ENCODE measurements around the gene SNRNP200. TPM values are rescaled to one million over a fixed set of nuclear protein-coding genes. Genes with fewer than 3 reads are reported as not detected.

SNRNP200 gene
- total RNA-seq, 2 experiments from 2014 or later: 79.3 to 216 TPM

DNA sequence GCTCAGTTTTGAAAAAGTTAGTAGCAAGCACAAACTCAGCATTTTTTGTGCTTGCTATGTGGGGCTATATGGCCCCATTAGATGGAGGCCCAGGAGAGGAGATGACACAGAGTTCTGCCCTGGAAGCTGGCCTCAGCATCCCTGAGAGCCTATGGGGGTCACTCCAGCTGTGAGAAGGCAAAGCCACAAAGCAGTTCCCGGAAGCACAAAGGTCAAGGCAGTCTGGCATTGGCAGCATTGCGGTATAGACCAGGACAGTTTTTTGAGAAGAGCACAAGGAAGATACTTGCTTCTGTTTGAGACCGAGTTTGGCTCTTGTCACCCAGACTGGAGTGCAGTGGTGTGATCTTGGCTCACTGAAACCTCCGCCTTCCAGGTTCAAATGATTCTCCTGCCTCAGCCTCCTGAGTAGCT is 12.2 kb upstream of the SNRNP200 start:
- no peaks in the 10 kb centered on the region for H3K79me2 ChIP-seq (ENCODE audit: insufficient read depth, low read depth, low read length)
- no peak overlapping the region for H3K4me3 ChIP-seq (ENCODE audit: low read depth, low read length, poor library complexity, severe bottlenecking)
- no peak overlapping the region for H3K4me2 ChIP-seq (ENCODE audit: low read length)
- no peaks in the 10 kb centered on the region for H3K9me3 ChIP-seq (ENCODE audit: low read length)
- ChIA-PET CTCF (ENCODE audit: unreplicated experiment) (no interaction called here), POLR2A (interaction anchor here (0.6 kb wide), 2 partner anchors 10 to 48 kb away, joined by 3 read pairs; no protein-coding TSS in a partner anchor)
- peaks cover 48% of the 10 kb centered on the region for H3K4me1 ChIP-seq (ENCODE audit: insufficient read depth, low read length, poor library complexity, severe bottlenecking)
- DNase-seq (ENCODE audit: low spot score): no peak
- BruUV-seq (replicated peaks): no TSS peak
- no peak overlapping the region for H3K27ac ChIP-seq (ENCODE audit: low read depth, low read length, poor library complexity, severe bottlenecking)
- no peak overlapping the region for H2AFZ ChIP-seq (ENCODE audit: low read length)
- no peaks in the 10 kb centered on the region for H3K36me3 ChIP-seq (ENCODE audit: insufficient read depth, low read length)
- no peaks in the 10 kb centered on the region for H3K9me2 ChIP-seq (ENCODE audit: insufficient read depth, low read length)
- no peak for TF ChIP-seq EZH2phosphoT487 (IDR thresholded peaks at IDR 0.05; ENCODE audit: borderline replicate concordance, low read depth, low read length)
- TF ChIP-seq, protein P1, sequence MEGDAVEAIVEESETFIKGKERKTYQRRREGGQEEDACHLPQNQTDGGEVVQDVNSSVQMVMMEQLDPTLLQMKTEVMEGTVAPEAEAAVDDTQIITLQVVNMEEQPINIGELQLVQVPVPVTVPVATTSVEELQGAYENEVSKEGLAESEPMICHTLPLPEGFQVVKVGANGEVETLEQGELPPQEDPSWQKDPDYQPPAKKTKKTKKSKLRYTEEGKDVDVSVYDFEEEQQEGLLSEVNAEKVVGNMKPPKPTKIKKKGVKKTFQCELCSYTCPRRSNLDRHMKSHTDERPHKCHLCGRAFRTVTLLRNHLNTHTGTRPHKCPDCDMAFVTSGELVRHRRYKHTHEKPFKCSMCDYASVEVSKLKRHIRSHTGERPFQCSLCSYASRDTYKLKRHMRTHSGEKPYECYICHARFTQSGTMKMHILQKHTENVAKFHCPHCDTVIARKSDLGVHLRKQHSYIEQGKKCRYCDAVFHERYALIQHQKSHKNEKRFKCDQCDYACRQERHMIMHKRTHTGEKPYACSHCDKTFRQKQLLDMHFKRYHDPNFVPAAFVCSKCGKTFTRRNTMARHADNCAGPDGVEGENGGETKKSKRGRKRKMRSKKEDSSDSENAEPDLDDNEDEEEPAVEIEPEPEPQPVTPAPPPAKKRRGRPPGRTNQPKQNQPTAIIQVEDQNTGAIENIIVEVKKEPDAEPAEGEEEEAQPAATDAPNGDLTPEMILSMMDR (conservative IDR thresholded peaks at IDR 0.05; ENCODE audit: low read length): no peak
- intact Hi-C loops (cut with micrococcal nuclease; ENCODE audit: unreplicated experiment): no loop called here
- H4K20me1 ChIP-seq (ENCODE audit: insufficient read depth, low read length): no peaks in the 10 kb centered on the region

DNA sequence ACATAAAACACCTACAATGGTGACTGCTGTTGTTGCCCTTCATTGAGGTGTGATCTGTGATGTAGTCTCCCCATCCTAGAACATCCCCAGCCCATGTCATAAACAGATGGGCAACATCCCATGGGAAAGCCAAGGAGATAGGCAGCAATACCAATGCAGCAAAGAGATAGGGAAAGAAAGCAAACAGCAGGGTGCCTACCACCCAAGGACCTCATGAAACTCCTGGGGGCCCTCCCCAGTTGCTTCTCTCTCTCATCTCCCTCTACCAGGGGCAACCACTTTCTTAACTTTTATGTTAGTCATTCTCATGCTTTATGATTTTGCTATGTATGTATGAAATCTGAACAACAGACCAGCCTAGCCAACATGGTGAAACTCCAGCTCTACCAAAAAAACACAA is 11.7 kb upstream of the SNRNP200 start:
- Histone ChIP-seq H4K20me1 (ENCODE audit: insufficient read depth, low read length) (no peaks in the 10 kb centered on the region), H2AFZ (ENCODE audit: low read length) (no peak overlapping the region), H3K36me3 (ENCODE audit: insufficient read depth, low read length) (no peaks in the 10 kb centered on the region), H3K4me1 (ENCODE audit: insufficient read depth, low read length, poor library complexity, severe bottlenecking) (peaks cover 42% of the 10 kb centered on the region), H3K27ac (ENCODE audit: low read depth, low read length, poor library complexity, severe bottlenecking) (no peak overlapping the region), H3K9me2 (ENCODE audit: insufficient read depth, low read length) (no peaks in the 10 kb centered on the region), H3K79me2 (ENCODE audit: insufficient read depth, low read depth, low read length) (no peaks in the 10 kb centered on the region), H3K9me3 (ENCODE audit: low read length) (no peaks in the 10 kb centered on the region), H3K4me3 (ENCODE audit: low read depth, low read length, poor library complexity, severe bottlenecking) (no peak overlapping the region), H3K4me2 (ENCODE audit: low read length) (no peak overlapping the region)
- TF ChIP-seq, protein P1 (conservative IDR thresholded peaks at IDR 0.05; ENCODE audit: low read length): no peak
- no peak for TF ChIP-seq EZH2phosphoT487 (IDR thresholded peaks at IDR 0.05; ENCODE audit: borderline replicate concordance, low read depth, low read length)
- intact Hi-C loops (cut with micrococcal nuclease; ENCODE audit: unreplicated experiment): no loop called here
- BruUV-seq (replicated peaks): no TSS peak
- ChIA-PET CTCF (ENCODE audit: unreplicated experiment) (no interaction called here), POLR2A (interaction anchor here (0.6 kb wide), 1 partner anchor 47 kb away, joined by 3 read pairs; no protein-coding TSS in a partner anchor)
- DNase-seq (ENCODE audit: low spot score): no peak

DNA sequence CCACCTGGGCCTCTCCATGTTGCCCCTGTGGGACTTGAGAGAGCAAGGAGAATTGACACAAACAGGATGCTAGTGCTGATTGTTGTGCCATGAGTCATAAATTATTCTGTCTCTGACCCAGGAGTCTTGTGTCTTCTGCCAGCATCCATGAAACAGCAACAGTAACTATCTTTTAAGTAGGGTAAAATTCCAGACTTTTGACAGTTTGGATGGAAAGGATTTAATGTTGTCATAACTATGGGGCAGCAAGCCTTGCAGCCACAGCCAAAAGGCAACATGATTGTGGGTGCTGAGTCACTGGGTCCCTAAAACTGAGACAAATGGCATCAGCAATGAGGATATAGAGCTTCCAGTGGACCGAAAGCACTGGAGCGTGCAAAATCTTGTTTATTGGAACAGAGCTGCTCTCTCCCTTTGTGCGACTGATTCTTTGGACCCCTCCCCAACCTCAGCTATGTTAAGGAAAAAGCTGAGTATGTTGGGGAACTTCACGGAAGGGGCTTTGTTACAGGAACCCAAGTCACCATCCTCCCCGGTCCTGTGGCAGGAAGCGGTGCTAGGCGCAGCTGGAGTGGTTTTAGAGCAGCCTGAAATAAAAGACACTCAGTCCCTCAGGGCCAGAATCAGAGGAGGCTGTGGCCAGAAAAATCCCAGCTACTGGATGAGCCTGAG is 10.2 kb upstream of the SNRNP200 start:
- H3K36me3 ChIP-seq (ENCODE audit: insufficient read depth, low read length): no peaks in the 10 kb centered on the region
- intact Hi-C loops (cut with micrococcal nuclease; ENCODE audit: unreplicated experiment): no loop called here
- ChIA-PET POLR2A (interaction anchor here (1.6 kb wide), 1 partner anchor 26 kb away, joined by 6 read pairs; no protein-coding TSS in a partner anchor), CTCF (ENCODE audit: unreplicated experiment) (interaction anchor here (0.6 kb wide), 1 partner anchor 9 kb away, joined by 3 read pairs; the partner anchor contains the start of gene ITPRIPL1)
- DNase-seq (ENCODE audit: low spot score): peak; percentile 43
- peak overlapping the region; percentile 61; the same call in 1 of the 2 replicates for H2AFZ ChIP-seq (ENCODE audit: low read length)
- peak overlapping the region; percentile 58 for H3K4me2 ChIP-seq (ENCODE audit: low read length)
- no peaks in the 10 kb centered on the region for H3K9me3 ChIP-seq (ENCODE audit: low read length)
- H3K79me2 ChIP-seq (ENCODE audit: insufficient read depth, low read depth, low read length): no peaks in the 10 kb centered on the region
- BruUV-seq (replicated peaks): no TSS peak
- no peaks in the 10 kb centered on the region for H3K9me2 ChIP-seq (ENCODE audit: insufficient read depth, low read length)
- peaks cover 35% of the 10 kb centered on the region for H3K4me1 ChIP-seq (ENCODE audit: insufficient read depth, low read length, poor library complexity, severe bottlenecking)
- TF ChIP-seq, protein P1 (conservative IDR thresholded peaks at IDR 0.05; ENCODE audit: low read length): no peak
- TF ChIP-seq EZH2phosphoT487 (IDR thresholded peaks at IDR 0.05; ENCODE audit: borderline replicate concordance, low read depth, low read length): no peak
- H4K20me1 ChIP-seq (ENCODE audit: insufficient read depth, low read length): no peaks in the 10 kb centered on the region
- peak overlapping the region; percentile 5 for H3K4me3 ChIP-seq (ENCODE audit: low read depth, low read length, poor library complexity, severe bottlenecking)
- H3K27ac ChIP-seq (ENCODE audit: low read depth, low read length, poor library complexity, severe bottlenecking): peak overlapping the region; percentile 23
